DMS153 treated with DMSO at 0.1 percent for 48 hours (cell line): ENCODE measurements around the gene AK6.
A peak's percentile ranks its signal among the peaks of the same experiment; 100 is the strongest.
"Not testable (repeated sequence)": the region's sequence is repeated elsewhere in the genome, so short reads cannot be mapped to it uniquely, and the experiment has no call there.

Experiments
- DNase-seq: peaks from one replicate; lab custom pipeline; 2025; ENCODE audit not compliant: unreplicated experiment; lab: John Stamatoyannopoulos, UW

AK6 gene

DNA sequence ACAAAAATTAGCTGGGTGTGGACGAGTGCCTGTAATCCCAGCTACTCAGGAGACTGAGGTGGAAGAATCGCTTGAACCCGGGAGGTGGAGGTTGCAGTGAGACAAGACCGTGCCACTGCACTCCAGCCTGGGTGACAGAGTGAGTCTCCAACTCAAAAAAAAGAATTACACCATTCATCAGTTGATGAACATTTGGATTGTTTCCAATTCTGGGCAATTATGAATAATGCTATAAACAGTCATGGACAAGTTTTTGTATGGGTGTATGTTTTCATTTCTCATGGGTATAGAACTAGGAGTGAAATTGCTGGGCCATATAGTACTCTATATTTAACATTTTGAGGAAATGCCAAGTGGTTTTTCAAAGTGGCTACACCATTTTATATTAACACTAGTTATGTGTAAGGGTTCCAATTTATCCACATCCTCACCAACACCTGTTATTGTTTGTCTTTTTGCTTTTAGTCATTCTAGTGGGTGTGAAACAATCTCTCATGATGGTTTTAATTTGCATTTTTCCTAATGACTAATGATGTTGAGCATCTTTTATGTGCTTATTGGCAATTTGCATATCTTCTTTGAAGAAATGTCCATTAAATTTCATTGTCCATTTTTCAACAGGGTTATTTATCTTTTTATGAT lies 27.7 kb downstream of the AK6 start:
- no peak for DNase-seq

DNA sequence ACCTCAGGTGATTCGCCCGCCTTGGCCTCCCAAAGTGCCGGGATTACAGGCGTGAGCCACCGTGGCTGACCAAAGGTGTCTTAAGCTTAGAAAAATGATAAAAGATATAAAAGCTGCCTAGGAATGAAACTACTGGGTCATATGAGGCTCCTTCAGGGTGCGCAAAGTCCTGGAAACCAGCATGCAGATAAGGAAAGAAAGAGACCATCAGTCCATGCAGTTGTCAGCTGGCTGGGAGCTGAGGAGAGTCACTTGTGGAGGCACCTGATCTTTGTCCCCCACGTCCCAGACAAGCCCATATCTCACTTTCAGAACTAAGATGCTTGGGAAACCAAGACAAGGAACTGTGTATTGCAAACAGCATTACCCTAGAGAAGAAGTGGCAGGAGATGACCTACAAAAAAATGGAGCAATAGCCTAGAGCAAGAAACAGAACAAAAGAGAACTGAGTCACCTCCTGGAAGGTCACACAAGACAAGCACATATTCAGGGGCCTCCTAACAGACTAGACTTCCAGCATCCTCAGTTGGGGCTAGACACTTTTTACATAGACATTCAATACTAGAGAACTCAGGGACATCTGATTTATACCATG lies 33.9 kb downstream of the AK6 start:
- DNase-seq, result no peak

DNA sequence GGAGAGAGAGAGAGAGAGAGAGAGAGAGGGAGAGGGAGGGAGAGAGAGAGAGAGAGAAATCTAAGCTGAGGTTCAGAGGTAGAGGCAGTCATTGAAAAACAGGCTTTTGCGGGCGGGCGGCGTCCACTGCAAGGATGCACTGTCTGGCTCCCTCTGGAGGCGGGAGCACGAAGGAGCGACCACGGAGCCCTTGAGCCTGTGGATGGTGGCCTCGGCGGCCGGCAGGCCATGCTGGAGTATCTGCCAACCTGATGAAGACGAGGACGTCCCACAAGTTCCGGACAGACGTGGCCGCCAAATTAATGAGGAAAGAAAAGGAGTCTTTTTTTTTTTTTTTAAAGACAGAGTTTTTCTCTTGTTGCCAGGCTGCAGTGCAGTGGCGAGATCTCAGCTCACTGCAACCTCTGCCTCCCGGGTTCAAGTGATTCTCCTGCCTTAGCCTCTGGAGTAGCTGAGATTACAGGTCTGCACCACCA lies 34.5 kb downstream of the AK6 start:
- peak; percentile 29 for DNase-seq

DNA sequence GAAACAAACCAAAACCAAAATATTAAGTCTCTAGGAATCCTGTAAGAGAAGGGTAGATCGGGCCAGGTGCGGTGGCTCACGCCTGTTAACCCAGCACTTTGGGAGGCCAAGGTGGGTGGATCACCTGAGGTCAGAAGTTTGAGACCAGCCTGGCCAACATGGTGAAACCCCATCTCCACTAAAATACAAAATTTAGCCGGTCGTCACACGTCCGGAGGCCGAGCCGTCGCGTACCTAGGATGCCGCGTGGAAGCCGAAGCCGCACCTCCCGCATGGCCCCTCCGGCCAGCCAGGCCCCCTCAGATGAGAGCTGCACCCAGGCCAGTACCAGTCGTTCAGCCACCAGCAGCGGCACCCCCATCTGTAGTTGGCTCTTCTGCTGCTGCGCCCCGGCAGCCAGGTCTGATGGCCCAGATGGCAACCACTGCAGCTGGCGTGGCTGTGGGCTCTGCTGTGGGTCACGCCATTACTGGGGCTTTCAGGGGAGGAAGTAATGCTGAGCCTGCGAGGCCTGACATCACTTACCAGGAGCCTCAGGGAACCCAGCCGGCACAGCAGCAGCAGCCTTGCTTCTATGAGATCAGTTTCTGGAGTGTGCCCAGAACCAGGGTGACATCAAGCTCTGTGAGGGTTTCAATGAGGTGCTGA lies 35.5 kb downstream of the AK6 start:
- not testable (repeated sequence) for DNase-seq

DNA sequence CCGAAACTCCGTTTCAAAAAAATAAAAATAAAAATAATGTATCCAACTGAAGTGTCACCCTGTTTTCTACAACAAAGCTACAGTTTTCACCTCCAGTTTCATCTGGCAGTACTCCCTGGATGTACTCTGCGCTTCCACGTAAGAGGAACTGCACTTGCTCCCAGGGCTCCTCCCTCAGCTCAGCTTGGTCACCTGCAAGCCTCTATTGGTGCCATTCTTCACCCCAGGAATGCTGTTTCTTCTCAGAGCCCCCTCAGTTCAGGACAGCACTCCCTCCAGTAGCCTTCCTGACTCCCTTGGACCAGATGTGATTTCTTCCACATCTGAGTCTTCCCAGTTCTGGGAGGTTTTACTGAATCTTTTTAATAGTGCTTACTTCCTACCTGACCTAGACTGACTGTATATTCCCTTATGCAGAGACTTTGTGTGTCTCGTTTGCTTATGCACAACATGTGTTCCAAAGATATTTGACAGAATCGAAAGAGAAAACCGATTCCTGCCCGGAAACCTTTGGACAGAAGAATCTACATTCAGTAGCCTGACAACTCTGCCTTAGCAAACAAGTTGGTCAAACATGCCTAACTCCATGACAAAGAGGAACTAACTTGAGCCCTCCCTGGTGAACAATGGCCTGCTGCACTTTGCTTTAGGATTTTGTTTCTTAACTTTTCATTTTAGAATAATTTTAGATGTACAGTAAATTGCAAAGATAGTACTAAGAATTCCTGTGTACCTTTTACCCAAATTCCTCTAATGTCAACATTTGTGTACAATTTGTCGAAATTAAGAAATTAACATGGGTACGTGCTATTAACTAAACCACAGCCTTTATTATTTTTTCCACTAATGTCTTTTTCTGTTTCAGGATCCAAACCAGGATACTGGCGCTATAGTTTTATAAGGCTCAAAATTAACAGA lies 37.5 kb downstream of the AK6 start:
- DNase-seq, result no peak

DNA sequence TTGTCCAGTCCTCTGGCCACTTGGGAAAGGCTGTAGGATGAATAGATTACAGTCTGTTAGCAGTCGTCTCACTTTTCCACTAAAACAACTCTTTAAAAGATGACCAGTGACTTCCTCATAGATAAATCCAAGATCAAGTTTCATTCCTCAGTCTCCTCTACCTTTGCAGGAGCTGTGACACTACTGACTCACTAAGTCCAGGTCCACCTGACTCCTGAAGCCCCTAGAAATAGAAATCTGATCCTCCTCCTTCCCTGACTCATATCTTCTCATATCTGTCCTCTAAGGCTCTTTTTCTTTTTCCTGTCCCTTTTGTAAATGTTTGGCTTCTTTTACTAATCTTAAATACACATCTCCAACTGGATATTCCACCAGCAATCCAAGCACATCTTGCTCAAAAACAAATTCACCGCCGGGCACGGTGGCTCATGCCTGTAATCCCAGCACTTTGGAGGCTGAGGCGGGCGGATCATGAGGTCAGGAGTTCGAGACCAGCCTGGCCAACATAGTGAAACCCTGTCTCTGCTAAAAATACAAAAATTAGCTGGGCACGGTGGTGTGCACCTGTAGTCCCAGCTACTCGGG lies 39.3 kb downstream of the AK6 start:
- no peak for DNase-seq

DNA sequence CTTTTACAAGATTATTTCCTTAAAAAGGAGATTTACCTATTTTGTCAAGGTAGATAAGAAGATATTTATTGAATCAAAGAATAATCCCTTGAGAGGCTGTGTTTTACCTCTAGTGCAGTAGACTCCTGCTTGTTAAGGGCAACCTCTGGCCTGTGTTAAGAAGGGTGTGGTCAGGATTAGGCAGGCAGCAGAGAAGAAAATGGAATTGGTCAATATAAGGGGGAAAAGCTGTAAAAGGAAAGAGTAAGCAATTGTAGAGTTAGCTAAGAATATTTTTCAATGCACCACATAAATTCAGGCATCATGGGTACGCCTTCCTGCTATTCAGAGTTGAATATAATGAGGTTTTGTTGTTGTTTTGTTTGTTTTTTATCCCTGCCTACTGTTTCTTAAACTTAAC lies 43.0 kb downstream of the AK6 start:
- no peak for DNase-seq

DNA sequence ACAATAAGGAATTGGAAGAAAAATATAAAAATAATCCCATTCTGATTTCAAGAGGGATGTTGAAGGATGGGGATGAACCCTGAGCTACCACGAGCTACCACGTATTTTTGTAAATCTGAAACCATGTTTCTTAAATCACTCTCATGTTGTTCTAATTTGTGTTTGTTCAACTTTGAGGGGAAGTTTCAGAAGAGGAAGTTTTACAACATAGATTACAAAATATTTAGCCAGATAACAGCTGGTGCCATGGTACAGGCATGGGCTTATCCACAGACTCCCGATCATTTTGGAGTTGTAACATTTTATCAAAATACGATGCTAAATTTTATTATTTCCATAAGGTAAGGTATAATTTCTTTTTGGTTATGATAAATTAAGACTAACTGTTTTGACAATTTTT lies 51.9 kb downstream of the AK6 start:
- DNase-seq, result no peak

DNA sequence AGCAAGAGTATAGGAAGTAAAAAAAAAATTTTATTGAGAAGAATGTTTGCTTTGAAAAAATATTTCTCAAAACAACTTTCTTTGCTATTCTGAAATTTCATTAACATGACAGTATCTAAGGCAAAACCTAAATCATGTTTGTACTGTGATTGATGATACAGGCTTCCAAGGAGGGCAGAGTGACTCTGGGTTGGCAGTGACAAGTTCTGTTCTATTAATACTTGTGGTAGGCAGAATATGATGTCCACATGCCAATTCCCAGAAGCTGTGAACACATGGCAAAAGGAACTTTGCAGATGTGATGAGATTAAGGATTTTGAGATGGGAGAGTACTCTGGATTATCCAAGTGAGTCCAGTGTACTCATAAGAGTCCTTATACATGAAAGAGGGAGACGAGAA lies 53.3 kb downstream of the AK6 start:
- no peak for DNase-seq

DNA sequence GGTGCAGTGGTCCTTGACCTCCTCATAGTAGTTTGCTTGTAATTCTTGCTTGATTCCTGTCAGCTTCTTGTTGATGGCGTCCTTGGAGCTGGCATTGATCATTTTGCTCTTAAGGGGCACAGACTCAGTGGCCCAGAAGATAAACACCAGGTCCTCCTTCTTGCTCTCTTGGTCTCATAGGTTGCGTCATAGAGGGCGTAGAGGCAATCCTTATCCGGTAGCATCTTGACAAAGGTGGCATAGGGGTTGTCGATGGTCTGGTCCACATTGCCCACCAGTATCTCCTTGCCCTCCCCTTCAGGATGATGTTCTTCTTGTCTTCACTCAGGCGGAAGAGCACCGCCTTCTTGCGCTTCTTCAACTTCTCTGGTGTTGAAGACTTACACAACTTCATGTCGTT lies 55.9 kb downstream of the AK6 start:
- DNase-seq, result no peak

DNA sequence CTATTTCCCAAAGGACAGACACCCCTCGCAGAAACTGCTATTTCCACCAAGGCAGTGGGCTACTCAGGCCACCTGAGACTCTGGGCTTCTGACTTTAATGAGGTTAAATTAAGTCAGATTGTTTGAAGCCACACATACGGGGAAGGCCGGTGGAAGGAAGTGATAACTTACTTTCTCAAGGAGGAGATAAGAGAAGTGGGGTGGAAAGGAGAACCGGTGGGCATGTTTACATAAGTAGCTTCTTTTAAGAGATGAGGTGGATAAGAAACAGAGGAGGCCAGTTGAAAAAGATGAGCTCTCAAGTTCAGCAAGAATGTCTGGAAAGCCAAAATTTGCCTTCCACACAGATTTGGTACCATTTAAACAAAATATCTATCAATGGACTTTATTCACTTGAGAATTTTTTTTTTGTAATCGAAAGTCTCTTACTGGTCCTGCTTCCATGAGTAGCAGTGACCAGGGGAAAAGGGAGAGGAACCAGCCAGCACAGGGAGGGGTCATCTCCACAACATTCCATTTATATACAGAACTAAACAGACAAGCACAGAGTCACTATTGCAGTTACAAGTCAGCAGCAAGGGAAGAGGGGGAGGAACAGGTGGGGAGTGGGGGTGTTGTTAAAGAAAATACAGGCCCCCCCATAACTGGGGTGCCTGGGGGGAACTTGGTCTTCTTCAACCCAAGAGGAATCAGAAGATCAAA lies 56.7 kb downstream of the AK6 start:
- DNase-seq, result no peak

DNA sequence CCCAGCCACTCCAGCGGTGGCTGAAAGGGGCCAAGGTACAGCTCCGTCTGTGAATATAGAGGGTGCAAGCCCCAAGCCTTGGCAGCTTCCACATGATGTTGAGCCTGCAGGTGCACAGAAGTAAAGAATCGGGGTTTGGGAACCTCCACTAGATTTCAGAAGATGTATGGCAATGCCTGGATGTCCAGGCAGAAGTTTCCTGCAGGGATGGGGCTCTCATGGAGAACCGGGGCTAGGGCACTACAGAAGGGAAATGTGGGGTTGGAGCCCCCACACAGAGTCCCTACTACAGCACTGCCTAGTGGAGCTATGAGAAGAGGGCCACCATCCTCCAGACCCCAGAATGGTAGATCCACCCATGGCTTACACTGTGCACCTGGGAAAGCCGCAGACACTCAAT lies 59.9 kb downstream of the AK6 start:
- no peak for DNase-seq

DNA sequence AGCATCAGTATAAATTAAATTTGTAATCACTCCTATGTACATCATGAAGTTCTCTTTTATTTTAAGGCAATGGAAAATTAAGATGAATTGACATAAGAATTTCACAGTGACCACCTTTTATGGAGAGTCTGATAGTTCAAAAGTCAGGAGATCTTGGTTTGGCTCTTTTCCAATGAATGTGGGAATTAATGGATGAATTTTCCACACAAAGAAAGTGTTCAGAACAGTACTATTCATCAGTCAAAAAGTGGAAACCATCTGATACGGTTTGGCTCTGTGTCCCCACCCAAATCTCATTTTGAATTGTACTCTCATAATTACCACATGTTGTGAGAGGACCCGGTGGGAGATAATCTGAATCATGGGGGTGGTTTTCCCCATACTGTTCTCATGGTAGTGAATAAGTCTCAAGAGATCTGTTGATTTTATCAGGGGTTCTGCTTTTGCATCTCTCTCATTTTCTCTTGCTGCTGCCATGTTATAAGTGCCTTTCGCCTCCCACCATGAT lies 61.2 kb downstream of the AK6 start:
- DNase-seq, result no peak

DNA sequence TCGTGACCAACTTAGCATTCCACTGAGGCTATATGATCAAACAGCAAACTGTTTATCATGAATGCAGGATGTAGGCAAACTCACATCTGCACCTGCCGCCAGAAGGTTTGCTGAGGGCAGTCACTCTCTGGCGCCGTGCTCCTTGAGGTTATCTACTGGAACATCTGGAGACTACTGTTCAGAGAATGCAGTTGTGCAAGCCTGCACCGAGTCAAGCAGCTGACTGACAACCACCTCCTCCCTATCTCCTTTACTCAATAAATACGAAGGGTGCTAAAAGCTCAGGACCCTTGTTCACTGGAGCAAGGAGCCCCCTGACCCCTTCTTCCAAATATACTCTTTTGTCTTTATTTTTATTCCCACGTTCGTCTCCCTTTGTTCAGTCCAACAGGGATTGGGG lies 63.8 kb downstream of the AK6 start:
- no peak for DNase-seq
